Middle frontal gyrus (tissue), 1 donor: ENCODE measurements around the gene ADAMTS15.

Source experiments
- DNase-seq: peaks from one replicate; pipeline ENCODE4 v3.0.0-alpha.2; 2015; ENCODE audit warnings: low spot score; ENCODE audit errors: extremely low spot score

ADAMTS15 gene

DNA sequence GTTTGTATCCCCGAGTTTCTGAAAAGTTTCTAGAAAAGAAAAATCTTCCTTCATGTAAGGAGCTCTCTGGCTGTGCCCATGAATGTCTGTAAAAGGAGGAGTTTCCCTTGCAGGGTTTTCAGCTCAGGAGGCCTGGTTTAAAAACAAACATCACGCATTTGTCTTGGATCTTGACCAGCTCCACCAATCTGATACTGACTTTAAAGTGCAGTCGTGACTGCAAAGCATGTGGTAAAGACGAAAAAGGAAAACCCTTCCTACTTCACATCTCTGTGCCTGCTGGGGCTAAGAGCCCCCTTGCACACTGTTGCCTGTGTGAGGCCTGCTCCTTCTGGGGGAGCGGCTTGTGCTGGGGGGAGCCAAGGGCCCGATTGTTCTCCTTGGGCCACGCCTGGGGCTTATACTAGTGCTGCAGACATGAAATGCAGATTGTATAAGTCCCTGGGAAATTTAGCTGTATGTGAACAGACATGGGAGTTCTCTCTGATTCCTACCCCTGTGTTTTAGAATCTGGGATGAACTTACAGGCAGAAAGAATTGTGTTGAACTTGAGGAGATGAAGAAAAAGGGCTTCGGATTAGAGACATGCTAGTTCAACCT is 62.1 kb downstream of the ADAMTS15 start:
- DNase-seq: no peak

GRCh38 chr11:130511765-130512164 is 63.3 kb downstream of the ADAMTS15 start:
- DNase-seq: no peak

- DNase-seq: no peak
These were observed 64.2 kb downstream of the ADAMTS15 start for GRCh38 chr11:130512662-130513061.

- DNase-seq: no peak
These were observed 64.7 kb downstream of the ADAMTS15 start for GRCh38 chr11:130513132-130513531.

GRCh38 chr11:130514316-130514715 is 65.9 kb downstream of the ADAMTS15 start:
- no peak for DNase-seq

GRCh38 chr11:130514851-130515250 is 66.4 kb downstream of the ADAMTS15 start:
- no peak for DNase-seq

DNA sequence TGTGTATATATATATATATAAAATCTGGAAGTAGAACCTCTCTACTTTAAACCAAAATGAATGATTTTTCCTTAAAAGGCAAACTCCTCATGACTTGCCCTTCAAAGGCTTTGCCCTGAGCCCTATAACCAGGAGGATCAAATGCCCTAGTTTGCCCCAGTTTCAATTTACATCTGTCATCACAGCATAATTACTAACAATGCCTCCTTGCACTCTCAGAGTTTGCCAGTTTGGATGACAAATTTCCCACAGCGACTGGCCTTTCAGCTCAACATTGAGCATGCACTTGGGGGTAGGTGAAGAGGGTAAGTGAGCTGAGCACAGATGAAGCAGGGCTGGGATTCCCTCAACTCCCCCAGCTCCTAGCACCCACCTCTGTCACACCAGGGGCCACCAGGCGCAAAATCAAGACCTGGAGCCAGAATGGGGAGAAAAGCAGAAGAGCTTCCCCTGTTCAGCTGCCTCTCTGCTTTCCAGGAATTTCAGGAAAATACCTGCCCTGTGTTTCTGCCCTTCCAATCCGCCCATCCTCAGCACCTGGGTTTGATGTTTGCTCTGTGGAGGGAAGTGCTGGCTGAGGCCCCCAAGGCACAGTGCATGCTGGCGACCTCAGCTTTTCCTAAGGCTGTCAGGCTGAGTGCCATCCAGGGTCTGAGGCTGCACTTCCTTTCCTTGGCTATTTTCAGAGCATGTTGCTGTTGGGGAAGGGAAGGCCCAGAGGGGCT is 67.5 kb downstream of the ADAMTS15 start:
- DNase-seq: no peak

DNA sequence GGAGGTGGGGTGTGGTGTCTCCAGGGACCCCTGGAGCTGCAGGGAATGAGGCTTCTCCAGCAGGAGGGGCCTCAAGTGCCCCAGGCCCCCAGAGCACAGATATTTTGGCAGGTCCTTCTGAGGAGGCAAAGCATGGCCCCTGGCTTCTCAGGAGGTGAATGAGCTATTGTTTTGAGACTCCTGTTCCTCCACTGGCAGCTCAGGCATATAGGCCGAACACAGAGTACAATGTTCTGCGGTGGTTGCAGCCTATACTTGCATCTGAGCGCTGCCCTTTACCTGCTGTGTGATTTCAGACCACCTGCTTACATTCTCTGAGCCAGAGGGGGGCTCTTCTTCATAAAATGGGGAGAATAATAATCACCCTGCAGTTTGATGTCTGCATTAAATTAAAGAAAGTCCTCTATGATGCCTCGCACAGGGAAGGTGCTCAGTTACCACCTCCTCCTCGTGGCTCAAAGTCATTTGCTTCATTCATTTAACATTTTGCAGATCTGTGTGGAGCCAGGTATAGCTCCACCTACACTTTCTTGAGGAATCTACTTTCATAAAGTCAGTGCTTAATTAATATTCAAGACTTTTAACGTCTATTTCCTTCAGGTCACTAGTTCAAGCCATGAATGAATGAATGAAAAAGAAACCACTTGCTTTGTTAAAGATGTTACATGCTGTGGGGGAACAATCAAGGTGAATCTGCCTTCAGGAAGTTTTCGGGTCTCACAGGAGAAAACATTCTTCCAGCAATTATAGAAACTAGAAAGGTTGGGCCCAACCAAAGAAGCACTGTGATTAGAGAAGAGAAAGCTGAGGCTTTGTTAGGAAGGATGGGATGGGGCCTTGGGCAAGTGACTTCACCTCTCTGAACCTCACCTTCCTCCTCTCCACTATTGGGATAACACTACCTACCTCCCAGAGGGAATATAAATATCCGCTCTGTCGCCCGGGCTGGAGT is 68.4 kb downstream of the ADAMTS15 start:
- DNase-seq: no peak

DNA sequence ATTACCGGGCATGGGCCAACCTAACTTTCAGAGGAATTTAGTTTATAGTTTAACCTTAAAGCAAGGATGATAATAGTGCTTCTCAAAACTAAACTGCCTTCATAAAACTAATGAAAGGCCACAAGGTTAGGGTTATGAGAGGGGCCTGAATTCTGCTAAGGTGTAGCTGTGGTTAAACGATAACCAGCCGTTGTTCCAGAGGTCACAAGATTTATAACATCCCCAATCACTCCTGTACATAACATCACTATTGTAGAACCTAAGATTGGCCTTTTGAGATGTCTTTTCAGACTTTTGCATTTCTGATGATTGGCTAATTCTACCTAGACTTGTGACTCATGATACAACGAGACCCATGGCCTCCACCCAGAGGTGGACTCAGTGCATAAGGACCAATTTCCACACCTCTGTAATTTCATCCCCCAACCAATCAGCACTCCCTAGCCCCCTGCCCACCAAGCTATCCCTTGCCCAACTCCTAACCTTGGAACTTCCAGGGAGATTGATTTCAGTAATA is 69.8 kb downstream of the ADAMTS15 start:
- DNase-seq: no peak

GRCh38 chr11:130519128-130519932 is 70.9 kb downstream of the ADAMTS15 start:
- DNase-seq: no peak

DNA sequence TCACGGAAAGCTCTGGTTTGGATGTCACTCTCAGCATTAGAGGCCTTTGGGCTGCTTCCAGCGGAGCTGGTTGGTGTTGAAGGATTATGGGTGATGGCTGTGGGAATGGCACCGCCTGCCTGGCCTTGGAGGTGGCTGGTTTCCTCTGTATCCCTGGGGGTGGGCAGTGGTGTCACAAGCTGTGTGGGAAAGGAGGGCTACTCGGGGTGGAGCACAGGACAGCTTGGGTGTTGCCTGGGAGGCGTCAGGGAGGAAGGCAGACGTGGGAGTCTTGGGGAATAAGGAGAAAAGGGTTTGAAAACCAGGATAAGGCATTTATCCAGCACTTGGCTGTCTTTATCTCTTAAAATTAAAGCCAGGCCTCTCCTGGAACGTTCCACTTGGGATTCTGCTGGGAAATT is 71.8 kb downstream of the ADAMTS15 start:
- no peak for DNase-seq

- DNase-seq: no peak
These were observed 74.0 kb downstream of the ADAMTS15 start for GRCh38 chr11:130522284-130522961.

DNA sequence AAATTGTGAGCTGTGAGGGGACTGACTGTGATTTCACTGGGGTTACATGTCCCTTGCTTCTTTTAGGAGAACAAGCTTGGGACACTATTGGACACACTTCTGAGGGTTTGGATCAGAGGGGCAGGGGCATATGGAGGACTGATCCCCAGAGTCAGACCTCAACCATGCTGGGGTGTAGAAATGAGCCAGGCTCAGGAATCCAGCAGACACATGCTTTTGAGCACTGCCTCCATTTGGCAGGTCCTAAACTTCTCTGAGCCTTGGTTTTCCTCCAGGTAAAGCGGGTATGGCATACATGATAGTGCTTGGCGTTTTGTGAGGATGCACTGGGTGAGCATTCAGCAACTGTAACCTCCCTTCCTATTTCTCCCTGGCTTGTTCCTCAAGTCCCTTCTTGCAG is 74.7 kb downstream of the ADAMTS15 start:
- no peak for DNase-seq

DNA sequence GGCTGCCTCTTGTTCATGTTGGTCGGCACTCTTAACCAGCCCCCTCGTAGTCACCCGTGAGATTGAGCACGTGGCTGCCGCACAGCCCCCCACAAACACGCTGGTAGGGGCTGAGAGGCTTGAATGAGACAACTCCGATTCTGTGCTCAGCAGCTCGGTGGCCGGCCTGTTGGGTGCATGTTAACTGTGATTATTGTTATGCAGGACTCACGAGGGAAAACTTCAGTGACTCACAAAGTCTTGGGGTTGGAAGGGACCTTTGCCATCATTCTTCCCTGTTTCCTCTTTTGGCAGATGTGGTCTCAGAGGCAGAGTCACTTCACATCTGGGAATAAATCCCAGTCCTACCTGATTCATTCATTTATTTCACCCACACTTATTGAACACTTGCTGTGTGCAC is 75.2 kb downstream of the ADAMTS15 start:
- no peak for DNase-seq

GRCh38 chr11:130524132-130524790 is 75.8 kb downstream of the ADAMTS15 start:
- no peak for DNase-seq

GRCh38 chr11:130525307-130525706 is 76.9 kb downstream of the ADAMTS15 start:
- no peak for DNase-seq
